ENCODE data around the gene CAMSAP3. TPM values are rescaled to one million over a fixed set of nuclear protein-coding genes. Genes with fewer than 3 reads are reported as not detected.

The CAMSAP3 gene
- total RNA-seq, 1 experiment from 2014 or later = 28.4 TPM

DNA sequence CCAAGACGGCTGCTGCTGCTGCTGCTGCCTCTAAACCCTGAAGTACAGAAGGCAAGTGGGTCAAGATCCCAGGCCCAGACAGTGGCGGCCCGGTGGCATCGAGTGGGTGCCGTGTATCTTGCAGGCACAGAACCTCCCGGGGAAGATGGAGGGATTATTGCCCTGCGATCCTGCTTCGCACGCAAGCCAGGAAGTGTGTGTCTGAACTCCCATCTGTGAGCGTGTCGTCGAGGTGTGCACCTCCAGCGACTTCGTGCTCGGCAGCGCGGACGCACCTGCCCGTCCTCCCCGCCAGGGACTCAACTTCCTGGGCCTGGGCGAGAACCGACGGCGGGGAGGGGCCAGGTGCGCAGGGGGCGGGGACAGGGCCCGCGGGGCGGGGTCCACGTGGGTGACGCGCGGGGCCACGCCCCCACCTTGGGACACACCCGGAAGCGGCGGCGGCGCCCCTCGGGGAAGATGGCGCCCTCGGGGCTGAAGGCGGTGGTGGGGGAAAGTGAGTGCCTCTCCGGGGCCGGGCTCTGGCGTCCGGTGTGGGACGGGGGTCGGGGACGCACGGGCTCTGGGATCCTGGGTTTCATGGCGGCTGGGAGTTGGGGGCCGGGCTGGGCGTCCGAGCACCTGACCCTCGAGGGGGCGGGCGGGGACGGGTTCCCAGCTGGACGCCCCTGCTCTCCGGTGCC is 41.2 kb downstream of the CAMSAP3 start, which contains the start of gene STXBP2:
TSS of gene STXBP2 (plus strand) at position 420 of the 683 bp plus-strand sequence. CDS start at position 460, 40 bp downstream.
- no peak within 1 kb of the TSS for H4K8ac ChIP-seq (replicated peaks; ENCODE audit: insufficient read length, low read depth, low read length)
- H3K79me2 ChIP-seq (ENCODE audit: insufficient read depth, low read length) = no peaks in the 10 kb centered on the region
- H3K9me3 Mint-ChIP-seq = no peaks in the 10 kb centered on the region
- H3K36me3 Mint-ChIP-seq (ENCODE audit: insufficient read depth in 1 of 3, low read depth in 3 of 3) = peaks cover 7 to 14% (median 13%) of the 10 kb centered on the region in 3 experiments; a peak in 6 of 7 replicates
- H4K20me1 ChIP-seq (ENCODE audit: control insufficient read depth, insufficient read depth, insufficient read length) = no peaks in the 10 kb centered on the region
- H3K23ac ChIP-seq (ENCODE audit: insufficient read length, low read depth, low read length) = no peak within 1 kb of the TSS
- no peak within 1 kb of the TSS for H2BK20ac ChIP-seq (ENCODE audit: low read depth, low read length, poor library complexity, severe bottlenecking)
- H3K23me2 ChIP-seq (ENCODE audit: insufficient read length, low read depth, low read length, poor library complexity, severe bottlenecking) = no peaks in the 10 kb centered on the region
- H3K4me1 ChIP-seq (ENCODE audit: insufficient read depth, low read length) = no peaks in the 10 kb centered on the region
- peak; percentile 91 for DNase-seq
- H2AFZ ChIP-seq (ENCODE audit: low read length) = no peak within 1 kb of the TSS
- no peak within 1 kb of the TSS for H2BK12ac ChIP-seq (ENCODE audit: insufficient read length, low read depth, low read length)
- H3K27me3 Mint-ChIP-seq (ENCODE audit: low read depth) = peaks cover 30% of the 10 kb centered on the region
- no peak within 1 kb of the TSS for H2BK15ac ChIP-seq (ENCODE audit: low read depth, low read length)
- no peak within 1 kb of the TSS for H3K9ac ChIP-seq (ENCODE audit: extremely low read depth, insufficient read length, low read length)
- peak within 1 kb of the TSS; percentile 55 for H3K4me2 ChIP-seq (ENCODE audit: insufficient read depth, insufficient read length, low read length)
- H3K27ac ChIP-seq (ENCODE audit: insufficient read length, low read depth, low read length) = no peak within 1 kb of the TSS
- H3T11ph ChIP-seq (ENCODE audit: low read length) = no peak within 1 kb of the TSS
- H3K79me1 ChIP-seq (ENCODE audit: insufficient read depth, low read depth, low read length, poor library complexity, severe bottlenecking) = no peaks in the 10 kb centered on the region
- no peak within 1 kb of the TSS for H2BK120ac ChIP-seq (ENCODE audit: low read depth, low read length, poor library complexity, severe bottlenecking)
- H3K27ac Mint-ChIP-seq = peak within 1 kb of the TSS in 1 of 3 experiments; percentile 89; a peak in 1 of 7 replicates
- WGBS (ENCODE audit: extremely low coverage, insufficient read length, low lambda C conversion rate) = no CpG with 5 or more reads among the region's 61 CpGs
- peaks cover 0 to 5% of the 10 kb centered on the region in 2 experiments; a peak in 1 of 4 replicates for H3K4me1 Mint-ChIP-seq
- no peak within 1 kb of the TSS for H2AK5ac ChIP-seq (ENCODE audit: insufficient read length, low read length)
- H3K18ac ChIP-seq (ENCODE audit: insufficient read length, low read depth, low read length) = peak within 1 kb of the TSS; percentile 66
- peak within 1 kb of the TSS; percentile 79 to 81 for H3K4me3 Mint-ChIP-seq
- H4K91ac ChIP-seq (ENCODE audit: insufficient read length, low read depth, low read length) = no peak within 1 kb of the TSS
- no peak within 1 kb of the TSS for H4K5ac ChIP-seq (ENCODE audit: insufficient read length, low read depth, low read length)
- TF ChIP-seq, protein P1, sequence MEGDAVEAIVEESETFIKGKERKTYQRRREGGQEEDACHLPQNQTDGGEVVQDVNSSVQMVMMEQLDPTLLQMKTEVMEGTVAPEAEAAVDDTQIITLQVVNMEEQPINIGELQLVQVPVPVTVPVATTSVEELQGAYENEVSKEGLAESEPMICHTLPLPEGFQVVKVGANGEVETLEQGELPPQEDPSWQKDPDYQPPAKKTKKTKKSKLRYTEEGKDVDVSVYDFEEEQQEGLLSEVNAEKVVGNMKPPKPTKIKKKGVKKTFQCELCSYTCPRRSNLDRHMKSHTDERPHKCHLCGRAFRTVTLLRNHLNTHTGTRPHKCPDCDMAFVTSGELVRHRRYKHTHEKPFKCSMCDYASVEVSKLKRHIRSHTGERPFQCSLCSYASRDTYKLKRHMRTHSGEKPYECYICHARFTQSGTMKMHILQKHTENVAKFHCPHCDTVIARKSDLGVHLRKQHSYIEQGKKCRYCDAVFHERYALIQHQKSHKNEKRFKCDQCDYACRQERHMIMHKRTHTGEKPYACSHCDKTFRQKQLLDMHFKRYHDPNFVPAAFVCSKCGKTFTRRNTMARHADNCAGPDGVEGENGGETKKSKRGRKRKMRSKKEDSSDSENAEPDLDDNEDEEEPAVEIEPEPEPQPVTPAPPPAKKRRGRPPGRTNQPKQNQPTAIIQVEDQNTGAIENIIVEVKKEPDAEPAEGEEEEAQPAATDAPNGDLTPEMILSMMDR (conservative IDR thresholded peaks at IDR 0.05) = peak; percentile 28; the same call in 1 of the 3 replicates
- H2BK5ac ChIP-seq (ENCODE audit: insufficient read length, low read length) = no peak within 1 kb of the TSS
- H3K56ac ChIP-seq (ENCODE audit: insufficient read length, low read depth, low read length) = no peak within 1 kb of the TSS
- peaks cover 16% of the 10 kb centered on the region; the same call in 1 of the 2 replicates for H3K27me3 ChIP-seq (ENCODE audit: insufficient read depth, low read length)
- H3K4ac ChIP-seq (ENCODE audit: low read depth, low read length) = no peak within 1 kb of the TSS
- no peaks in the 10 kb centered on the region for H3K9me3 ChIP-seq (ENCODE audit: control insufficient read depth, low read depth, low read length)
- no peak within 1 kb of the TSS; the same call in 1 of the 2 replicates for H3K14ac ChIP-seq (ENCODE audit: insufficient read depth, low read length)

All from H9 (cell line).